NCI-H69 (cell line): ENCODE data around the gene FSCN2.
A peak's percentile ranks its signal among the peaks of the same experiment; 100 is the strongest.
"Not testable (repeated sequence)": the region's sequence is repeated elsewhere in the genome, so short reads cannot be mapped to it uniquely, and the experiment has no call there.

Source experiments
- DNase-seq: peaks from one replicate; lab custom pipeline; 2025; lab: John Stamatoyannopoulos, UW

FSCN2 gene

DNA sequence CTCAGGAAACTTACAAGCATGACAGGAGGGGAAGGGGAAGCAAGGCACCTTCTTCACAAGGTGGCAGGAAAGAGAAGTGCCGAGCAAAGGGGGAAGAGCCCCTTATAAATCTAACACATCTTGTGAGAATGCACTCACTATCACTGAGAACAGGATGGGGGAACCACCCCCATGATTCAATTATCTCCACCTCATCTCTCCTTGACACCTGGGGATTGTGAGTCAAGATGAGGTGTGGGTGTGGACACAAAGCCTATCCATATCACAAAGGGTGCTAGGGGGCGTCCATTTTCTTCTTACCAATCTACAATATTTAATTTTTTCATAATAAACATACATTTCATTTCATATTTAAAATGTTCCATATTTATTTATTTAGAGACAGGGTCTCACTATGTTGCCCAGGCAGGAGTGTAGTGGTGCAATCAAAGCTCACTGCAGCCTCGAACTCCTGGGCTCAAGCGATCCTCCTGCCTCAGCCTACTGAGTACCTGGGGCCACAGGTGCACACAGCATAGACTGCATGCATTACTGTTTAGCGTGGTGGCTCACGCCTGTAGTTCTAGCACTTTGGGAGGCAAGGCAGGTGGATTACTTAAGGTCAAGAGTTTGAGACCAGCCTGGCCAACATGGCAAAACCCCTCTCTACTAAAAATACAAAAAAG, 50.5 kb downstream of the FSCN2 start:
- DNase-seq, result no peak

- no peak for DNase-seq
Observed at GRCh38 chr17:81579298-81579697, 51.1 kb downstream of the FSCN2 start.

- no peak for DNase-seq
Observed at GRCh38 chr17:81579821-81580321, 51.7 kb downstream of the FSCN2 start.

DNA sequence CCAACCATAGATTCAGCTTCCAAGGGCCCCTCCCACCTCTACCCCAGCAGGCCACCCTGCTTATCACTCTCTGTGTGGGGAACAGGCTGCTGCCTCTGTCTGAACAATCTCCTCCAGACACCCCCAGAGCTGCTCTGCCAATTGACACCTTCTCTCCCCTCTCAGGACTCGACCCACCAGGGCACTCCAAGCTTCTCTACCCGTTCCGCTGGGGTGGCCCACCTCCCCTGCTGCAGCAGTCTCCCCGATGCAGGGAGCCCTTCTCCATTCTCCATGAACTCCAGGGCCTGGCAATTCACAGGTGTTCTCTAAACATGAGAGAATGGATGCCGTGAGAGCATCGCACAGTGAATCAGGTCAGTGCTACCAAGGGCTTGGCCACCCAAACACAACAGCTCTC, 52.3 kb downstream of the FSCN2 start:
- no peak for DNase-seq

DNA sequence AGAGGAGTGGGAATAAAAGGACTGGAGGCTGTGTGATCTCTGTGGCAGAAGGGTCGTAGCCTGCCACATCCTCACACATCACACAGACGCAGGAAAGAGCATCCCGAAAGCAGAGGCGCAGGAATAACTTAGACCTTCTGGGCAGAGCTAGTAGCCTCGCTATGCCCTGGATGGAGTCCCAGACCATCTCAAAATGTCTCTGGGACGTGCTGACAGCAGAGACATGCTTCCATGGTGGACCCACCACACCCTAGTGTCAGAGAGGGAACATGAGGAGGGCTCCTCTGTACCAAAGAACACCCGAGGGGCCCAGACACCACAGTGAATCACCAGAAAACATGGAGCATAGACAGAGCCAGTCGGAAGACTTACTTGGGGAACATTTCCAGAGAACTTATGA, 53.6 kb downstream of the FSCN2 start:
- no peak for DNase-seq

DNA sequence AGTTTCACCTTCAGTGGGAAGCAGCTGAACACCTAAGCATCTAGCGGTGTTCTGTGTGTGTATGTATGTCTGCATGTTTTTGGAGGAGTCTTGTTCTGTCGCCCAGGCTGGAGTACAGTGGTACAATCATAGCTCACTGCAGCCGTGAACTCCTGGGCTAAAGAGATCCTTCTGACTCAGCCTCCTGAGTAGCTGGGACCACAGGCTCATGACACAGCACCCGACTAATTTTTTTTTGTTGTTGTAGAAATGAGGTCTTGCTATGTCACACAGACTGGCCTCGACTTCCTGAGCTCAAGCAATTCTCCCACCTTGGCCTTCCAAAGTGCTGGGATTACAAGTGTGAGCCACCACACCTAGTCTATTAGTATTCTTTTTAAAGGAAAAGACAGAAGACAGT, 54.2 kb downstream of the FSCN2 start:
- DNase-seq, result no peak

DNA sequence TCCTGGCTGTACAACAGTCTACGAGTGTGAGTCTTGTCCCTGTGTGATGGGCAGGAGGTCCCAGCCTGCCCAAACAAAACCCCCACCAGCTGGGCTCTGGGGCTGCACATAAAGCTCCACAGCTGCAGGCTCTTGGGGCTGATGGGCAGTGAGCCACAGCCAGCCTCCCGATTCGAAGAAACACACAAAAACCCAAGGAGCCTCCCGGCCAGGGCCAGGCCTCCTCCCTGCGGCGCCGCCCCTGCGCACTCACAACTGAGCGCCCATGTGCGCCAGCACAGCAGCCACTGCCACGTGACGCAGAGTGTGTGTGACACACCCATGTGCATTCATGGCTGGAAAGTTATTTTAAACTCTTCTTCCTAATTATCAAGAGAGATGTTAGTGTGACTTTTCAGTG, 54.6 kb downstream of the FSCN2 start:
- no peak for DNase-seq

DNA sequence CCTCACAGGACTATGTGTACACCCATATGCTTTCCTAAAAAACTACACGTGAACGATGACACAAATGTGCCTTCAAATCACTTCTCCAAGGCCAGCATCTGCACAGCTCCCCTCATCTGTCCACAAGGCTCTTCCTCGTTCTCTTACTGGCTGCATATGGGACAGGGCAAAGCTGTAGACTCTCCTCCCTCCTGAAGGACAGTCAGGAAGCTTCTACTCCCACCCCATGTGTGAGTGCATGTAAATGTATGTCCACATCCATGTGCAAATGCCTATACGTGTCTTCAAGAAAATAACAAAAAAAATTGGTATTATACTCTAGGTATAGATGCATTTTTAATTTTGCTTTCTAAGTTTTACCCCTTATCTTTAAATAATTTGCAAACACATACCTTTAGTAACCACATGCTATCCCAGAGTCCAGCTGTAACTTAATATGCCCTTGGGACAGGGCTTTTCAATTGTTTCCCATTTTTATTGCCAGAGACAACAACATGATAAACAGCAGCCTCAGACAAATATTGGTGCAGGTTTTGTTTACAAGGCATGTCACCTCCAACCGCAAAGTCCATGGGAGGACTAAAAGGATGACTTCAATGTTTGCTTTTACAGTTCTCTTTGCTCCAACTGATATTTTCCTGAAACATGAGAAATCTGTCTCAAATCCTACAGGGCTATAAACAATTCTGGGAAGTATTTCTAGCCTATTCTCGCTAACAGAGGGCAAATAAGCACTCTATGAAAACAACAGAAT, 55.6 kb downstream of the FSCN2 start:
- peak; percentile 13 for DNase-seq

DNA sequence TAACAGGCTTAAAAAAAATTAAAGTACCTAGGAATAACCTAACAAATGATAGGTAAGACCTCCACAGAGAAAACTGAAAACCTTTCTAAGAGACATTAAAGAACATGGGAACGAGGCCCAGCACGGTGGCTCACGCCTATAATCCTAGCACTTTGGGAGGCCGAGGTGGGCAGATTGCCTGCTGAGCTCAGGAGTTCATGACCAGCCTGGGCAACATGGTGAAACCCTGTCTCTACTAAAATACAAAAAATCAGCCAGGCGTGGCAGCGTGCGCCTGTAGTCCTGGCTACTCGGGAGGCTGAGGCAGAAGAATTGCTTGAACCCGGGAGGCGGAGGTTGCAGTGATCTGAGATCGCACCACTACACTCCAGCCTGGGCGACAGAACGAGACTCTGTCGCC, 56.6 kb downstream of the FSCN2 start:
- not testable (repeated sequence) for DNase-seq

GRCh38 chr17:81586096-81586495, 57.9 kb downstream of the FSCN2 start:
- DNase-seq, result no peak
